Keratinocyte (primary cell): ENCODE data around the gene ZNF471. TPM values are rescaled to one million over a fixed set of nuclear protein-coding genes. Genes with fewer than 3 reads are reported as not detected.

Experiments
- DNase-seq: peaks from one replicate; pipeline ENCODE4 v3.0.0-alpha.2; 2011; ENCODE audit warnings: low read depth, missing footprints, low spot score
- FAIRE-seq: peaks from 2 replicates; lab custom pipeline; 2011; peaks lifted over from hg19 to GRCh38; lab: Jason Lieb, UNC
- H2AFZ ChIP-seq: 2 replicates; pipeline ENCODE4 v1.6.0; 2012; ENCODE audit warnings: low read length, control low read depth, inconsistent platforms; ENCODE audit not compliant: control insufficient read depth
- H3K27ac ChIP-seq: 2 replicates; pipeline ENCODE4 v1.5.1; 2011; ENCODE audit warnings: low read length; ENCODE audit not compliant: control insufficient read depth, insufficient read depth
- H3K27me3 ChIP-seq: 3 replicates; pipeline ENCODE4 v1.6.0; 2011; ENCODE audit warnings: low read length; ENCODE audit not compliant: control insufficient read depth, insufficient read depth; ENCODE audit errors: extremely low read depth
- H3K36me3 ChIP-seq, 2 experiments: 2 replicates in 1 of 2; 3 replicates in 1 of 2; pipeline ENCODE4 v1.5.1; 2011; ENCODE audit warnings: low read length in 2 of 2, mild to moderate bottlenecking in 1 of 2; ENCODE audit not compliant: control insufficient read depth in 2 of 2, insufficient read depth in 2 of 2; ENCODE audit errors: extremely low read depth in 1 of 2
- H3K4me1 ChIP-seq: 3 replicates; pipeline ENCODE4 v1.5.1; 2011; ENCODE audit warnings: low read length; ENCODE audit not compliant: control insufficient read depth, insufficient read depth; ENCODE audit errors: extremely low read depth
- H3K4me2 ChIP-seq: 3 replicates; pipeline ENCODE4 v1.6.0; 2011; ENCODE audit warnings: low read depth, low read length; ENCODE audit not compliant: control insufficient read depth, insufficient read depth; ENCODE audit errors: extremely low read depth
- H3K4me3 ChIP-seq, 3 experiments: fragments of 200-600 bp in 1 of 3; sonication (generic) in 1 of 3; 2 replicates in 2 of 3; 3 replicates in 1 of 3; pipeline ENCODE4 v1.5.1; 2011 to 2016; ENCODE audit warnings: low read length in 3 of 3, mild to moderate bottlenecking in 3 of 3, control low read depth in 2 of 3, inconsistent platforms in 1 of 3, low read depth in 1 of 3, mixed read lengths in 1 of 3, mixed run types in 1 of 3, moderate library complexity in 1 of 3; ENCODE audit not compliant: control insufficient read depth in 2 of 3, insufficient read depth in 2 of 3; ENCODE audit errors: extremely low read depth in 1 of 3
- H3K79me2 ChIP-seq: 2 replicates; pipeline ENCODE4 v1.6.0; 2012; ENCODE audit warnings: low read length; ENCODE audit not compliant: control insufficient read depth, insufficient read depth
- H3K9ac ChIP-seq: 3 replicates; pipeline ENCODE4 v1.6.0; 2011; ENCODE audit warnings: low read length; ENCODE audit not compliant: control insufficient read depth, insufficient read depth; ENCODE audit errors: extremely low read depth
- H3K9me1 ChIP-seq: 3 replicates; pipeline ENCODE4 v1.6.0; 2011; ENCODE audit warnings: low read length; ENCODE audit not compliant: control insufficient read depth, insufficient read depth; ENCODE audit errors: extremely low read depth
- H3K9me3 ChIP-seq: 2 replicates; pipeline ENCODE4 v1.5.1; 2012; ENCODE audit warnings: low read depth, low read length; ENCODE audit not compliant: control insufficient read depth
- H4K20me1 ChIP-seq: 3 replicates; pipeline ENCODE4 v1.6.0; 2011; ENCODE audit warnings: low read length; ENCODE audit not compliant: control insufficient read depth, insufficient read depth; ENCODE audit errors: extremely low read depth
- CTCF ChIP-seq, 3 experiments: IDR thresholded peaks in 1 of 3; conservative IDR thresholded peaks in 1 of 3; optimal IDR thresholded peaks in 1 of 3; 2 replicates in 2 of 3; 3 replicates in 1 of 3; pipeline versions ENCODE3 to v1.5.1; 2011; ENCODE audit warnings: low read length in 3 of 3, mild to moderate bottlenecking in 3 of 3, moderate library complexity in 2 of 3, control low read depth in 1 of 3, inconsistent platforms in 1 of 3; ENCODE audit not compliant: insufficient read depth in 2 of 3; ENCODE audit errors: extremely low read depth in 1 of 3
- EZH2 ChIP-seq: IDR thresholded peaks from one replicate; pipeline ENCODE4 v1.6.1; 2012; ENCODE audit warnings: inconsistent platforms, mild to moderate bottlenecking, low read length, moderate library complexity
- dilution Hi-C: fragments of 300-500 bp; cut with MboI; formaldehyde crosslinking; loops from one replicate; pipeline ENCODE4 v1.7.0; 2020; ENCODE audit warnings: low sequenced_read_pairs; ENCODE audit not compliant: extremely low pct_ligation_motif_present
- polyA plus RNA-seq, 5 experiments: library from polyadenylated mRNA; depleted of rRNA in 3 of 5; stranded (reverse) in 3 of 5; stranded (forward) in 1 of 5; unstranded in 1 of 5; fragments of >200 nt; gene quantifications; 1 replicate in 1 of 5; 2 replicates in 3 of 5; 3 replicates in 1 of 5; pipeline versions ENCODE4 v1.2.1 to v1.2.3, GENCODE V29; 2011 to 2012; ENCODE audit warnings: missing spikeins in 2 of 5, low read depth in 1 of 5, low replicate concordance in 1 of 5

Gene ZNF471
- polyA plus RNA-seq, 1 donor (not counting 4 experiments of a cell fraction or from before 2014, with no cell fraction given) = 5.1 TPM

- H3K9me1 ChIP-seq = no peaks in the 10 kb centered on the region
- FAIRE-seq (no peak), DNase-seq (no peak)
- H3K4me3 ChIP-seq = no peak overlapping the region
- H3K79me2 ChIP-seq = no peaks in the 10 kb centered on the region
- H3K27ac ChIP-seq = no peak overlapping the region
- H4K20me1 ChIP-seq = no peaks in the 10 kb centered on the region
- no peak overlapping the region for H3K9ac ChIP-seq
- H3K4me1 ChIP-seq = no peaks in the 10 kb centered on the region
- H3K9me3 ChIP-seq = peaks cover 55% of the 10 kb centered on the region
- peaks cover 0 to 2% of the 10 kb centered on the region in 2 experiments for H3K36me3 ChIP-seq
- TF ChIP-seq EZH2 (no peak), CTCF (optimal IDR thresholded peaks at IDR 0.05 in 1 of 3, IDR thresholded peaks at IDR 0.05 in 1 of 3, conservative IDR thresholded peaks at IDR 0.05 in 1 of 3; ENCODE audit: extremely low read depth in 1 of 3, insufficient read depth in 2 of 3, low read length in 3 of 3) (no peak)
- no peak overlapping the region for H3K4me2 ChIP-seq
- H2AFZ ChIP-seq = no peak overlapping the region
- dilution Hi-C loops = no loop called here
- H3K27me3 ChIP-seq = no peaks in the 10 kb centered on the region
These were observed 70.3 kb downstream of the ZNF471 start for GRCh38 chr19:56577719-56578602.

Other genes starting within 250 kb of the ZNF471 start
- gene EDDM13, start 235.1 kb upstream of the ZNF471 start, polyA plus RNA-seq = 3.0 to 7.4 TPM (median 6.1 TPM) in 3 replicates
- 5.7 to 9.4 TPM (median 6.1 TPM) in 3 replicates for gene ZSCAN5A, start 193.0 kb upstream of the ZNF471 start, polyA plus RNA-seq
- gene ZNF582, start 114.3 kb upstream of the ZNF471 start, polyA plus RNA-seq = 4.0 to 4.7 TPM (median 4.3 TPM) in 3 replicates
- 2.3 to 3.3 TPM (median 2.4 TPM) in 3 replicates for gene ZNF583, start 103.5 kb upstream of the ZNF471 start, polyA plus RNA-seq
- gene ZNF667, start 30.5 kb upstream of the ZNF471 start, polyA plus RNA-seq = 2.3 to 4.1 TPM (median 3.0 TPM) in 3 replicates
- gene ZFP28, start 31.1 kb downstream of the ZNF471 start, polyA plus RNA-seq = 5.2 to 6.9 TPM (median 5.7 TPM) in 3 replicates
- 1.7 to 3.2 TPM (median 2.7 TPM) in 3 replicates for gene ZNF470, start 59.6 kb downstream of the ZNF471 start, polyA plus RNA-seq
- gene ZNF71, start 87.4 kb downstream of the ZNF471 start, polyA plus RNA-seq = 4.8 to 7.6 TPM (median 5.6 TPM) in 3 replicates
- gene SMIM17, start 135.3 kb downstream of the ZNF471 start, polyA plus RNA-seq = 0.12 to 0.15 TPM (median 0.13 TPM) in 3 replicates
- 0.01 TPM in 1 of 3 replicates, not detected in the others for gene ZNF835, start 163.9 kb downstream of the ZNF471 start, polyA plus RNA-seq